Spleen (tissue), 11 donors: Measurements from ENCODE around the gene TMEM9B. TPM values are rescaled to one million over a fixed set of nuclear protein-coding genes. Genes with fewer than 3 reads are reported as not detected.
"Not testable (repeated sequence)": the region's sequence is repeated elsewhere in the genome, so short reads cannot be mapped to it uniquely, and the experiment has no call there.

ENCODE experiments used
- DNase-seq: peaks from one replicate; pipeline ENCODE4 v3.0.0-alpha.2; 2020
- H3K27ac ChIP-seq, 8 donors: fragments of 200-600 bp; sonication (generic) in 7 of 8; 1 replicate in 4 of 8; 2 replicates in 4 of 8; pipeline versions ENCODE4 v1.5.0 to v1.8.0; 2016 to 2021; ENCODE audit warnings: inconsistent platforms in 4 of 8, mild to moderate bottlenecking in 4 of 8, moderate library complexity in 1 of 8
- H3K27me3 ChIP-seq, 7 donors: fragments of 200-600 bp; sonication (generic) in 6 of 7; replicated peaks in 1 of 7; 1 replicate in 4 of 7; 2 replicates in 3 of 7; pipeline versions ENCODE4 v1.5.0 to v1.8.0; 2016 to 2021; ENCODE audit warnings: inconsistent platforms in 3 of 7, mild to moderate bottlenecking in 1 of 7
- H3K36me3 ChIP-seq, 6 donors: fragments of 200-600 bp; sonication (generic) in 5 of 6; 1 replicate in 4 of 6; 2 replicates in 2 of 6; pipeline versions ENCODE4 v1.5.0 to v1.8.0; 2016 to 2021; ENCODE audit warnings: inconsistent platforms in 2 of 6
- H3K4me1 ChIP-seq, 6 donors: fragments of 200-600 bp; sonication (generic) in 5 of 6; 1 replicate in 3 of 6; 2 replicates in 3 of 6; pipeline versions ENCODE4 v1.5.0 to v1.8.0; 2016 to 2021; ENCODE audit warnings: inconsistent platforms in 3 of 6
- H3K4me3 ChIP-seq, 8 donors: fragments of 200-600 bp; sonication (generic) in 7 of 8; 1 replicate in 4 of 8; 2 replicates in 4 of 8; pipeline versions ENCODE4 v1.5.0 to v1.8.0; 2016 to 2021; ENCODE audit warnings: inconsistent platforms in 4 of 8, mild to moderate bottlenecking in 4 of 8, moderate library complexity in 2 of 8
- H3K9me3 ChIP-seq, 8 donors: fragments of 200-600 bp; sonication (generic) in 7 of 8; 1 replicate in 4 of 8; 2 replicates in 4 of 8; pipeline versions ENCODE4 v1.5.0 to v1.8.0; 2016 to 2021; ENCODE audit warnings: inconsistent platforms in 4 of 8
- CTCF ChIP-seq, 11 experiments: fragments of 200-600 bp in 7 of 11; fragments of 450-650 bp in 4 of 11; sonication (generic) in 4 of 11; IDR thresholded peaks in 8 of 11; conservative IDR thresholded peaks in 3 of 11; 1 replicate in 7 of 11; 2 replicates in 4 of 11; pipeline versions ENCODE4 v1.4.0 to v1.8.0; 2016 to 2021; ENCODE audit warnings: antibody characterized with exemption in 11 of 11, inconsistent platforms in 4 of 11, mild to moderate bottlenecking in 1 of 11
- POLR2A ChIP-seq, 3 donors: fragments of 450-650 bp; IDR thresholded peaks; one replicate each; pipeline ENCODE4 v1.5.1; 2017; ENCODE audit warnings: antibody characterized with exemption in 3 of 3, mild to moderate bottlenecking in 1 of 3
- POLR2AphosphoS5 ChIP-seq, 3 donors: sonication (generic); formaldehyde crosslinking; IDR thresholded peaks; one replicate each; pipeline ENCODE4 v1.5.1; 2017; ENCODE audit warnings: antibody characterized with exemption in 3 of 3
- WGBS, 5 donors: extraction: QIAGEN DNeasy Blood & Tissue Kit in 3 of 5; methylation state at CpG; one replicate each; pipeline versions ENCODE4 v1.1.5 to v1.1.7; 2013 to 2018; 5-methylcytosine and 5-hydroxymethylcytosine counted together
- intact Hi-C: fragments of 100-400 bp; cut with DNase I; formaldehyde crosslinking; loops from one replicate; pipeline ENCODE4 v1.15.0; 2023; ENCODE audit warnings: low total_unique reads
- polyA plus RNA-seq, 3 donors: library from polyadenylated mRNA; stranded (reverse); fragments of 200-250 nt; gene quantifications; one replicate each; pipeline ENCODE4 v1.2.1, GENCODE V29; 2013
- total RNA-seq, 7 donors: library from RNA; depleted of rRNA in 3 of 7; stranded (reverse); fragments of >200 nt in 3 of 7; fragmentation: NEBNext Ultra II Directional in 4 of 7; extraction: Animal tissue kit (Norgen Biotek cat#: 25700) in 4 of 7; gene quantifications; one replicate each; pipeline versions ENCODE4 v1.1.0 to v1.2.1, GENCODE V29; 2016 to 2021
- donor health status: healthy with polysubstance abuse.
- donor health status: DM: no; HTN: no; CAD: no; lungs with moderate emphysema.
- donor health status: DM: no; HTN: no; CAD: no.
- donor health status: Bipolar disorder and iron deficiency.
- donor health status: healthy.
- donor health status: DM: no; HTN: no; CAD: no.
- donor health status: DM: yes; HTN: yes; CAD: no.

The TMEM9B gene
- total and polyA plus RNA-seq, 10 donors: 30.2 to 56.5 (median 41.5) TPM

GRCh38 chr11:8937659-8938058 lies 26.6 kb downstream of the TMEM9B start:
- Histone ChIP-seq H3K4me1 (peaks cover 0 to 10% (median 3%) of the 10 kb centered on the region in 6 donors), H3K27me3 (no peaks in the 10 kb centered on the region), H3K36me3 (no peaks in the 10 kb centered on the region), H3K9me3 (no peaks in the 10 kb centered on the region), H3K4me3 (no peak overlapping the region), H3K27ac (no peak overlapping the region)
- TF ChIP-seq CTCF (IDR thresholded peaks at IDR 0.05 in 8 of 11, conservative IDR thresholded peaks at IDR 0.05 in 3 of 11) (no peak), POLR2A (IDR thresholded peaks at IDR 0.05) (no peak), POLR2AphosphoS5 (IDR thresholded peaks at IDR 0.05) (no peak)
- DNase-seq: no peak
- intact Hi-C loops: no loop called here
- WGBS, 5 donors: 85 to 95% (median 88%) methylated on average over 13 to 14 of the region's 14 CpGs

GRCh38 chr11:8937159-8937558 lies 27.1 kb downstream of the TMEM9B start:
- DNase-seq: no peak
- intact Hi-C loops: no loop called here
- H3K4me3 ChIP-seq: no peak overlapping the region
- no peaks in the 10 kb centered on the region for H3K27me3 ChIP-seq
- H3K36me3 ChIP-seq: no peaks in the 10 kb centered on the region
- no peak overlapping the region for H3K27ac ChIP-seq
- no peak for TF ChIP-seq POLR2A (IDR thresholded peaks at IDR 0.05)
- TF ChIP-seq POLR2AphosphoS5 (IDR thresholded peaks at IDR 0.05): no peak
- no peaks in the 10 kb centered on the region for H3K9me3 ChIP-seq
- WGBS, 5 donors: 84 to 93% (median 88%) methylated on average over 10 of the region's 10 CpGs
- H3K4me1 ChIP-seq: peaks cover 0 to 10% (median 3%) of the 10 kb centered on the region in 6 donors

- DNase-seq, H3K27me3 ChIP-seq, H3K4me3 ChIP-seq, H3K4me1 ChIP-seq, H3K27ac ChIP-seq, H3K36me3 ChIP-seq, intact Hi-C loops, H3K9me3 ChIP-seq: not testable (repeated sequence)
- whole genome bisulfite sequencing, 5 donors: 81 to 100% (median 85%) methylated on average over 2 of the region's 2 CpGs
These were observed 28.5 kb downstream of the TMEM9B start for GRCh38 chr11:8935789-8936188.

GRCh38 chr11:8934742-8935488 lies 29.3 kb downstream of the TMEM9B start:
- TF ChIP-seq CTCF (IDR thresholded peaks at IDR 0.05 in 8 of 11, conservative IDR thresholded peaks at IDR 0.05 in 3 of 11) (no peak), POLR2AphosphoS5 (IDR thresholded peaks at IDR 0.05) (no peak), POLR2A (IDR thresholded peaks at IDR 0.05) (no peak)
- Histone ChIP-seq H3K27ac (no peak overlapping the region), H3K9me3 (no peaks in the 10 kb centered on the region), H3K27me3 (no peaks in the 10 kb centered on the region), H3K4me3 (no peak overlapping the region), H3K4me1 (no peaks in the 10 kb centered on the region), H3K36me3 (no peaks in the 10 kb centered on the region)
- DNase-seq: no peak
- WGBS, 5 donors: 71 to 81% (median 79%) methylated on average over 14 of the region's 14 CpGs
- intact Hi-C loops: no loop called here

- intact Hi-C loops: no loop called here
- no peaks in the 10 kb centered on the region for H3K4me1 ChIP-seq
- H3K9me3 ChIP-seq: no peaks in the 10 kb centered on the region
- H3K4me3 ChIP-seq: no peak overlapping the region
- H3K27me3 ChIP-seq: no peaks in the 10 kb centered on the region
- DNase-seq: no peak
- TF ChIP-seq POLR2AphosphoS5 (IDR thresholded peaks at IDR 0.05) (no peak), CTCF (IDR thresholded peaks at IDR 0.05 in 8 of 11, conservative IDR thresholded peaks at IDR 0.05 in 3 of 11) (no peak), POLR2A (IDR thresholded peaks at IDR 0.05) (no peak)
- 82 to 98% (median 92%) methylated on average over 6 of the region's 6 CpGs for WGBS, 5 donors
- H3K36me3 ChIP-seq: no peaks in the 10 kb centered on the region
- no peak overlapping the region for H3K27ac ChIP-seq
These were observed 30.3 kb downstream of the TMEM9B start for GRCh38 chr11:8933931-8934330.
